Skin of body (tissue), 2 donors: ENCODE data around the gene TMEM263. TPM values are rescaled to one million over a fixed set of nuclear protein-coding genes. Genes with fewer than 3 reads are reported as not detected.

Experiments
- DNase-seq: peaks from one replicate; lab custom pipeline; 2025; lab: John Stamatoyannopoulos, UW
- total RNA-seq: library from RNA; depleted of rRNA; stranded (reverse); fragments of >200 nt; gene quantifications from one replicate; pipeline ENCODE4 v1.2.3, GENCODE V29; 2014

Gene TMEM263
- total RNA-seq, 1 donor from 2014 or later = 79.9 TPM

DNA sequence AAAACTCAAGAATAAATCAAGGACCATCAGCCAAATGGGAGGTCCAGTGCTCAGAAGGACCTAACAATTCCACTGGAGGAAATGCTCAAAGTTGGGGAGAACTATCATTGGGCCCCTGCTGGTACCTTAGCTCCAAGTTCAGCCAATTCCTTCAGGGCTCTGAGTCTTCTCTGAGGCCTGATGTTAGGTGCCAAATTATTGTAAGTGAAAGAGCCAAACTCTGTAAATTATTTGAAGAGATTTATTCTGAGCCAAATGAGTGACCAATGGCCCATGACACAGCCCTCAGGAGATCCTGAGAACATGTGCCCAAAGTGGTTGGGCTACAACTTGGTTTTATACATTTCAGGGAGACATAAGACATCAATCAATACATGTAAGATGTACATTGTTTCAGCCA, 8.2 kb upstream of the TMEM263 start:
- DNase-seq = no peak

- no peak for DNase-seq
Observed at GRCh38 chr12:106950591-106950990, 5.1 kb upstream of the TMEM263 start.

DNA sequence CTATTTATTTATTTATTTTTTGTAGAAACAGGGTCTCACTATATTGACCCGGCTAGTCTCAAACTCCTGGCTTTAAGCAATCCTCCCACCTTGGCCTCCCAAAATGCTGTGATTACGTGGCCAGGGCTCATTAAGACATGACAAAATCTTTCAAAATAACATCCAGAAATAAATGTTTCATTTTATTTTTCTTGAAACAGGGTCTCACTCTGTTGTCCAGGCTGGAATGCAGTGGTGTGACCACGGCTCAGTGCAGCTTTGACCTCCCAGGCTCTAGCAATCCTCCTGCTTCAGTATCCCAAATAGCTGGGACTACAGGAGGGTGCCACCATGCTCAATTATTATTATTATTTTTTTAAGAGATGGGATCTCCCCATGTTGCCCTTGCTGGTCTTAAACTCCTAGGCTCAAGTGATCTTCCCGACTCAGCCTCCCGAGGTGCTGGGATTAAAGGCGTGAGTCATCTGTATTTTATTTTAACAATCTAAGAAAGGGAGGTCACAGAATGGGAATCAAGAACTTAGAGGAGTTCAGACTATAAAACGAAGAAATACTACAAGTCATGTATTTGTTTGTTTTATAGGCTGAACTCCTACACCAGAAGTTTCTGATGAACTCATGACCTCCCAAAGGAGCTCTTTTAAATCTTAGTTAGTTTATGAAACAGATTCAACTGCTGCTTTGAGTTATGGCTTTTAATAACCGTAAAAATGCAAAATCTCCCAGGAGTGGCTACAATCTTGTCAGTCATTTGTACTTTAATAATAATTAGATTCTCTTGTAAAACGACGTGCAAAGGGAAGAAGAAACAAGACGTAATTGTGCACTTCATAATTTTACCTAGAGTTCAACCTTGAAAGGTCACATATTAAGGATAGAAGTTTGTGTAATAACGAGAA, 2.1 kb upstream of the TMEM263 start:
- no peak for DNase-seq

DNA sequence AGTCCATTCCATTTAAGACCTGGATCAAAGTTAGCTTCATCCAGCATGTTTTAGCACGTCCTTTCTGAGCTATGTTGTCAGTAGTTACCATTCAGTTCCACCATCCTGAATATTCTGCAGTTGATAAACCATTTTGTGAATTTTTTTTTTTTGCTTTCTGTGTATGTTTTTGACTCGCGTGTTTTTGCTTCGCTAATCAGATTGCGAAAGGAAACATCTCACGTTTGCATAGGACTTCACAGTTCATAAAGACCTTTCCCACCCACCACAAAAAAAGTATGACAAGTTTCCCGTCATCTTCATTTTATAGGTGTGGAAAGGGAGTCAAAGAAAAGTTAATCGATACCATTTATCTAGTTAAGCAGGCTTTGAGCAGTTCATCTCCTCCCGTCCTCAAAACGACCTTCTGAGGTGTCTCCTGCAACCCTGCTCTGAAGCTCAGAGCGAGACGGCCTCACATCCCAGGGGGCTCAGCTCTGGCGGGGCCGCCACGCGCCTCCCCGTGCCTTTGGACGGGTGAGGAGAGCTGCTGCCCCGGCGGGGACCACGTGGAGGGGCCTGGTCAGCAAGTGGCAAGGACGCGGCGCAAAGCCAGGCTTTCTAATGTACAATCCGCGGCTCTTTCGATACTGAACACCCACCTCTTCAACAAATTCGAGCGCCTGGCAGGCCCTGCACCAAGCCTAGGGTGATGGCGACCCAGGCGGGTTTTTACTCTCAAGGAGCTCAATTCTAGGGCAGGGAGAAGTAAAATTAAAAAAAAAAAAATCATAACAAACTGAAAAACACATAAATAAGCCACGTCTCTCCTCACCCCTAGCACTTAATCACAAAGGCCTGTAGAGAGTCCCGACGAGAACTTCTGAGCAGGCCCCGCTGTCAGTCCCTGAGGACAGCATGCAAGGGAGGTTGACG, 988 bp upstream of the TMEM263 start:
- DNase-seq = no peak

DNA sequence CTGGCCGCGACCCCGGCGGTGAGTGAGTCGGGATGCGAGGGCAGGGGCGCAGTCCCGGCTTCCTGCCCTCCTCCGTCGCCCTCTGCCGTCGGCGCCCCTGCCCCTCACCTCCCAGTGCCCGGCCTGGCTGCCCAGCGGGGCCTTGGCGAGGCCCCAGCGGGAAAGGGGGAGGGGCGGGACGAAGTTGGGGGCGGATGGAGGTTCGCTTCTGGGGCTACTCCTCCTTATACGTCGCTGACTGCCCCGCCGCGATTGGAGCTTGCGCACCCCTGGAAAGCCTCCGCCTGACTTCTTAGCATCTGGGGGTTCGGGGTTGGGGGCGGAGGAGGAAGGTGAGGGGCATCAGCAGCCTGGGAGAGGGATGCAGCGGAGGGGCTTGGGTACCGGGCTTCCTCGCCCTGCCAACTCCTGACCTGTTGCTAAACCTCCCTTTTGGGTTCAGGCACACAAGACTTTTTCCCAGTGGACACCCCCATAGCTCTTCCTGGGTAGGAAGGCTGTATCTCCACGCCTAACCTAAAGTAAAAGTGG, 406 bp downstream of the TMEM263 start:
- peak; percentile 73 for DNase-seq

DNA sequence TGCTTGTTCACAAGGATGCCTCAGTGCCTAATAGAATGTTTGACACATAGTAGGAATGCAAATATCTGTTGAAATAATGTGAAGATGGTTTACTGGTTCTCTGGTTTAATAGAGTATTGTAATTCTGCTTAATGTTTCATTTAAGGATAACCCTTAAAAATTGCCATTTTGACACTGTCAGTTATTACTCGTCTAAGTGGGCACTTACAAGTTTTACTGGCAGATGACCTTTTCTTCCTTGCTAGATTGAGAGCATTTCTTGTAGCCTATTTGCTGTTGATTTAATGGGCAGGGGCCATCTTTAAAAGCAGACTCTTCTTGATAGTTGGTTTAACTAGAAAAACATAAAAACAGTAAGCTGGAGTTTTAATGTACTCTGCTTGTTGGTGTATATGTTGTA, 1.9 kb downstream of the TMEM263 start:
- peak; percentile 13 for DNase-seq

DNA sequence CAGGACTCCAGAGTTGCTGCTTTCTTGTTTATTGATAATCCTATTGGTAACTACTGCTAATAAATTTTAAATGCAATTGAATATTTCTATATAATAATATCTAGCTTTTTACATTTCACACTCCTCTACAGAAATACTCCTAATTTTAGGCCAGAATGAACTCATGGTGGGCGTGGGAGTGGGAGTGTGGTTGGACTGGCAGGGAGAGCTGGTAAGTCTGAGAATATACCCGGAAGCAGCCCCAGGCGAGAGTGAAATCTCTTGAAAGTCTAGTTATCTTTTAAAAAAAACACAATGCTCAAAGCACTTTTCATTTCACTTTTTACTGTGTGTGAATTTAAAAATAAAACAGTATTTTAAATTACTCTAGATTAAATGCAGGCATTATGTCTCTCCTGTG, 4.7 kb downstream of the TMEM263 start:
- no peak for DNase-seq

GRCh38 chr12:106962286-106962685, 6.6 kb downstream of the TMEM263 start:
- peak; percentile 21 for DNase-seq

GRCh38 chr12:106964526-106964925, 8.8 kb downstream of the TMEM263 start:
- no peak for DNase-seq

GRCh38 chr12:106971065-106971464, 15.4 kb downstream of the TMEM263 start:
- DNase-seq = no peak

DNA sequence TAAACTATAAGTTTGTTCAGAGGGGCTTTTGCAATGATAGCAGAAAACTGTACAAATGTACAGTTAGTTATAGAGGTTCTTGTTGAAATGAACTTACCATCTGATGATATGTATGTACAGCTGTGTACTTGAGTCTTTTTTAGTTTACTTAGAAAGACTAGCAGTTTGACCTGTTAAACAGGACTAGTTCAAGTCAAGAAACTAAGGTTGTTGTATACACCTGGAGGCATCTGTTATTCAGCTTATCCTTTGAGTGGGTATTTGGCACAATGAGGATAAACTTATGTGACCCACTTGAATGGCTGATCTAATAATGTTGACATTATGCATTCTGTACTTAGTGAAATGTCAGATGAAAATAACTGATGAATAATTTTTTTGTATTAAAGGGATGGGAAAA, 17.8 kb downstream of the TMEM263 start:
- DNase-seq = no peak

GRCh38 chr12:106974511-106974910, 18.8 kb downstream of the TMEM263 start:
- no peak for DNase-seq

GRCh38 chr12:106975098-106975497, 19.4 kb downstream of the TMEM263 start:
- DNase-seq = no peak

- DNase-seq = peak; percentile 70
Observed at GRCh38 chr12:106975993-106976658, 20.4 kb downstream of the TMEM263 start.

DNA sequence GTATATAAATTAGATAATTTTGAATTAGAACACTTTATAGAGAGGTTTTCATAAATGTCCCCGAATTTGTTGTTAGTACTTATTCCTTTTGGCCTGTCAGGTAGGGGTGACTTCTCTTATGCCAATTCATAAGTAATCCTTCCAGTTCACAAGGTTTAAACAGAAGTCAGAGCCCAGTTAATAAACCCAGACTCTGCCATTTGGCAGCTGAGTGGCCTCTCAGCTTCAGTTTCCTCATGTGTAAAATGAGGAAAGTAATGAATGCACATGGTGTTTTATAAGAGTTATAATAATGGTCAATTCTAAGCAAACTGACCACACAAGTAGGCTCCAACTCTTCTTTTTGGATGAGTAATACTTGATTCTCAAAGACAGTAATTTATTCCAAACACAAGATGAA, 21.0 kb downstream of the TMEM263 start:
- DNase-seq = no peak

GRCh38 chr12:106978035-106978800, 22.5 kb downstream of the TMEM263 start:
- no peak for DNase-seq

DNA sequence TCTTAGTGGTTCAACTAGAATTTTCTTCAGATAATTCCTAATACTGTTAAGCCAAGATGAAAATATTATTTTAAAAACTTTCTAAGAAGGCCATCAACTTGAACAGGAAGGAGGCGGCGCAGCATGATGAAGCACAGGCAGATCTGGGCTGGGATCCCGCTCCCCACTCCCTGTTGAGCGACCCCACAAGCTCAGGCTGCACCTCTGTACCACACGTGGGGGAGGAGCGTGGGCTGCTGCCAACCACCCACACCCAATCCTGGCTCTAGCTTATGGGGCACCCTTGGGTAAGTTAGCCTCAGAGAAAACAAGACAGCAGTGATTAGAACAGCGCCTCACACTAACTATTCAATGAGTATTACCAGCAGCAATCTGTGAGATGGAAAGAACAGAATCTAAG, 25.2 kb downstream of the TMEM263 start:
- no peak for DNase-seq

DNA sequence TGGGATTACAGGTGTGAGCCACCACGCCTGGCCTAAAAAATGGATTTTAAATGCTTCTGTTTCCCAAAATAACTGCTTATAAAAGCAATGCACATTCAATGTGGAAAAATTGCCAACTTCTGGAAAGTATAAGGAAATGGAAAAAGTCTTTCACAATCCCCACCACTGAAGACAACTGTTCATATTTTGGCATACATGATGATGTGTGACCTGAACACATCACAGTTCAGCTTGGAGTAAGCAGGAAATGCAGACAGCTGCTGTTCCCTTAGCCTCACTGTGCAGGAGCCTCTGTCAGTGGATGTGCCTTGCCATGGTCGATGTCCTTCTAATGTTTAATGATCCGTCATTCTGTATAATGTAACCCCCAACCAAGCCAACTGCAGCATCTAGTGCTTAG, 26.1 kb downstream of the TMEM263 start:
- peak; percentile 43 for DNase-seq

- no peak for DNase-seq
Observed at GRCh38 chr12:106982229-106982628, 26.5 kb downstream of the TMEM263 start.

DNA sequence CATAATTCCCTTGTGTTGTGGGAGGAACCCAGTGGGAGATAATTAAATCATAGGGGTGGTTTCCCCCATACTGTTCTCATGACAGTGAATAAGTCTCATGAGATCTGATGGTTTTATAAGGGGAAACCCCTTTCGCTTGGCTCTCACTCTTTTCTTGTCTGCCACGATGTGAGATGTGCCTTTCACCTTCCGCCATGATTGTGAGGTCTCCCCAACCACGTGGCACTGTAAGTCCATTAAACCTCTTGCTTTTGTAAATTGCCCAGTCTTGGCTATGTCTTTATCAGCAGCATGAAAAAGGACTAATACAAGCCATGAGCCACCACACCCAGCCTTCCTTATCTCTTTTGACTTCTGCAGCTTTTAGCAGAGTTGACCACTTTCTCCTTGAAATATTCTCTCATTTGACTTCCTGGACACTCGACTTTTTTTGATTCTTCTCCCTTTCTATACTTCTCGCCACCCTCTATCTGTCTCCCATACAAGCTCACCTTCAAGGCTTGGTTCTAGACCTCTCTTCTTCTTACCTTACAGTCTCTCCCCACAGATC, 29.0 kb downstream of the TMEM263 start:
- DNase-seq = no peak
